ENCODE results near the gene CACNA1H.
"Not testable (repeated sequence)": the region's sequence is repeated elsewhere in the genome, so short reads cannot be mapped to it uniquely, and the experiment has no call there.

The CACNA1H gene

DNA sequence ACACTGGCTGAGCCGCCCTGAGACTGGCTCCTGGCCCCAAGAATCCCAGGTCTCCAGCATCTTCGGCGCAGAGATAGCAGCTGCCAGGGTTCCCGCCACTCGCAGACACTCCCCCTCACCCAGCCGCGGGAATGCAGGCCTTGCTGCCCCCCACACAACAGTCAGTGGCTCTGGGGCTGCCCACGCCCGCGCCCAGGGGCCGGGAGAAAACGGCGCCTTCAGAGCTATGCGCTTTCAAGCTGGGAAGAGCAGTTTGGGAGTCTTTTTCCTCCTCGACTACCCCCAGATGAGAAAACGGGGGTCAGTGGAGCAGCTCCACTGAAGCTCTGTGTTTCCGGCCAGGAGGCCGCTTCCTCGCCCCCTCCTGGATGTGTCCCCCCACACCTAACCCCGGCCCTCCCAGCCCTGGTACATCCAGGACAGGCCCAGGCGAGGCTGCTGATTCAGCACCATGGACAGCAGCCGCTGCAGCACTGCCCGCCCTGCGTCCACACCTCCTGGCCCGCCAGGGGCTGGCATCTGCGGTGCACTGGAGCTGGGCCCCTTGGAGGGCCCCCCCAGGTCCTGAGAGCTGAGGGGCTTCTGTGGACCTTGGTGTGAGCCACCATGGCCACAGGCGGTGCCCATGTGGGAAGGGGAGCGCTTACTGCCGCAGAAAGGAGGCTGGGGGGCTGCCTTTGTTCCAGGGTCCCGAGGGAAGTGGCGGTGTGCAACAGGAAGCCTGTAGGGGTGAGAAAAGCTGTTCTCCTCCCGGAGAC lies 35.7 kb downstream of the CACNA1H start:
- TF ChIP-seq, protein P1, sequence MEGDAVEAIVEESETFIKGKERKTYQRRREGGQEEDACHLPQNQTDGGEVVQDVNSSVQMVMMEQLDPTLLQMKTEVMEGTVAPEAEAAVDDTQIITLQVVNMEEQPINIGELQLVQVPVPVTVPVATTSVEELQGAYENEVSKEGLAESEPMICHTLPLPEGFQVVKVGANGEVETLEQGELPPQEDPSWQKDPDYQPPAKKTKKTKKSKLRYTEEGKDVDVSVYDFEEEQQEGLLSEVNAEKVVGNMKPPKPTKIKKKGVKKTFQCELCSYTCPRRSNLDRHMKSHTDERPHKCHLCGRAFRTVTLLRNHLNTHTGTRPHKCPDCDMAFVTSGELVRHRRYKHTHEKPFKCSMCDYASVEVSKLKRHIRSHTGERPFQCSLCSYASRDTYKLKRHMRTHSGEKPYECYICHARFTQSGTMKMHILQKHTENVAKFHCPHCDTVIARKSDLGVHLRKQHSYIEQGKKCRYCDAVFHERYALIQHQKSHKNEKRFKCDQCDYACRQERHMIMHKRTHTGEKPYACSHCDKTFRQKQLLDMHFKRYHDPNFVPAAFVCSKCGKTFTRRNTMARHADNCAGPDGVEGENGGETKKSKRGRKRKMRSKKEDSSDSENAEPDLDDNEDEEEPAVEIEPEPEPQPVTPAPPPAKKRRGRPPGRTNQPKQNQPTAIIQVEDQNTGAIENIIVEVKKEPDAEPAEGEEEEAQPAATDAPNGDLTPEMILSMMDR (IDR thresholded peaks at IDR 0.05; ENCODE audit: low read depth, low read length): no peak
- DNase-seq: no peak
- Histone ChIP-seq H3K36me3 (no peaks in the 10 kb centered on the region), H3K9me3 (no peaks in the 10 kb centered on the region; the same call in 1 of the 2 replicates), H3K4me1 (peaks cover 4% of the 10 kb centered on the region), H3K4me3 (ENCODE audit: low read depth, low read length) (no peak overlapping the region), H3K27me3 (no peaks in the 10 kb centered on the region)

DNA sequence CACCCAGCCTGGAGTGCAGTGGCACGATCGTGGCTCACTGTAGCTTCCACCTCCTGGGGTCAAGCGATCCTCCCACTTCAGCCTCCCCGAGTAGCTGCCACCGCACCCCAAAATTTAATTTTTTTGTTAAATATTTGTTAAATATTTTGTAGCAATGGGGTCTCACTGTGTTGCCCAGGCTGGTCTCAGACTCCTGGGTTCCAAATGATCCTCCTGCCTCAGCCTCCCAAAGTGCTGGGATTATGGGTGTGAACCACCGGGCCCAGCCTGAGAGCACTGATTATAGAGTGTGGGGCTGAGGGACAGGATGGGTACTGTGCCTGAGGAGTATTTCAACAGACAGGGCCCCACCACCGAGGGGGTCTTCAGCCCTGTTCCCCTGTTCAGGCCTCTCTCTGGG lies 36.5 kb downstream of the CACNA1H start:
- Histone ChIP-seq H3K27me3 (no peaks in the 10 kb centered on the region), H3K4me3 (ENCODE audit: low read depth, low read length) (no peak overlapping the region), H3K4me1 (peaks cover 2% of the 10 kb centered on the region; the same call in 1 of the 2 replicates), H3K9me3 (no peaks in the 10 kb centered on the region), H3K36me3 (no peaks in the 10 kb centered on the region)
- DNase-seq: no peak
- TF ChIP-seq, protein P1 (IDR thresholded peaks at IDR 0.05; ENCODE audit: low read depth, low read length): no peak

DNA sequence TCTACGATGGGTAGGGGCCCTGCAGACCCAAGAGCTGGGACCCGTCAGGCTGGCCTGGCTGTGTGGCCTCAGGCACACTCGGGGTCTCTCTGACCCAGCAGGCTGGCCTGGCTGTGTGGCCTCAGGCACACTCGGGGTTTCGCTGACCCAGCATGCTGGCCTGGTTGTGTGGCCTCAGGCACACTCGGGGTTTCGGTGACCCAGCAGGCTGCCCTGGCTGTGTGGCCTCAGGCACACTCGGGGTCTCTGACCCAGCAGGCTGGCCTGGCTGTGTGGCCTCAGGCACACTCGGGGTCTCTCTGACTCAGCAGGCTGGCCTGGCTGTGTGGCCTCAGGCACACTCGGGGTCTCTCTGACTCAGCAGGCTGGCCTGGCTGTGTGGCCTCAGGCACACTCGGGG lies 37.9 kb downstream of the CACNA1H start:
- not testable (repeated sequence) for DNase-seq; H3K27me3 ChIP-seq; H3K4me1 ChIP-seq; H3K4me3 ChIP-seq (ENCODE audit: low read depth, low read length); H3K9me3 ChIP-seq; H3K36me3 ChIP-seq

DNA sequence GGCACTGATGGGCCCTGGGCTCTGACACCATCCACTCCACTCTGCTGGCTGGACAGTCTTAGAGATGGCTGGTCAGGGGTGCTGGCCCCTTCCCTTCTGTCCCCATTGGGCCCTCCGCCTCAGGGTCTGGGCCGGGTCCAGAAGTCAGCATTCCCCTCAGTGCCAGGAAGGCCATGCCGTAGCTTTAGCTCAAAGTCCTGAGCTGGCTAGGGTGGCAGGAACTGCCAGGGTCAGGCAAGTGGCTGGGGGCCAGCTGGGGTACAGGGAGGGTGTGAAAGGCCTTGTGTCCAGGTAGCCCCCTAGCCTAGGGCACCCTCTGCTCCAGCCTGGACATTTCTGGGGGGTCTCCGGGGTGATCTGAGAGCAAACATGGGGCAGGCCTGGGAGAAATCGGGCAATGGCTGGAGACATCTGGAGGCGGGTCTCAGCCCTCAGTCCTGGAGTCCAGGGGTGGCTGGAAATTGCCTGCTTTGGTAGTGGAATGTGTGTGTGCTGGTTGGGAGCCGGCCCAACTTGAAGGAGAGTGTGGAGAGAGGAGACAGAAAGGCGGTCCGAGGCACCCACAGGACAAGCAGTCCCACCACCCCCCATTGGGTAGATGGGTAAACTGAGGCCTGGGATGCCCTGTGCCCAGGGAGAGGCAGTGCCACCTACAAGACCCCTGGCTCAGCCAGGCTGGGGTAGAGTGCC lies 39.6 kb downstream of the CACNA1H start:
- TF ChIP-seq, protein P1 (IDR thresholded peaks at IDR 0.05; ENCODE audit: low read depth, low read length): no peak
- H3K27me3 ChIP-seq: no peaks in the 10 kb centered on the region
- H3K36me3 ChIP-seq: no peaks in the 10 kb centered on the region
- H3K4me3 ChIP-seq (ENCODE audit: low read depth, low read length): no peak overlapping the region
- no peaks in the 10 kb centered on the region for H3K9me3 ChIP-seq
- DNase-seq: no peak
- H3K4me1 ChIP-seq: peaks cover 2% of the 10 kb centered on the region; the same call in 1 of the 2 replicates

DNA sequence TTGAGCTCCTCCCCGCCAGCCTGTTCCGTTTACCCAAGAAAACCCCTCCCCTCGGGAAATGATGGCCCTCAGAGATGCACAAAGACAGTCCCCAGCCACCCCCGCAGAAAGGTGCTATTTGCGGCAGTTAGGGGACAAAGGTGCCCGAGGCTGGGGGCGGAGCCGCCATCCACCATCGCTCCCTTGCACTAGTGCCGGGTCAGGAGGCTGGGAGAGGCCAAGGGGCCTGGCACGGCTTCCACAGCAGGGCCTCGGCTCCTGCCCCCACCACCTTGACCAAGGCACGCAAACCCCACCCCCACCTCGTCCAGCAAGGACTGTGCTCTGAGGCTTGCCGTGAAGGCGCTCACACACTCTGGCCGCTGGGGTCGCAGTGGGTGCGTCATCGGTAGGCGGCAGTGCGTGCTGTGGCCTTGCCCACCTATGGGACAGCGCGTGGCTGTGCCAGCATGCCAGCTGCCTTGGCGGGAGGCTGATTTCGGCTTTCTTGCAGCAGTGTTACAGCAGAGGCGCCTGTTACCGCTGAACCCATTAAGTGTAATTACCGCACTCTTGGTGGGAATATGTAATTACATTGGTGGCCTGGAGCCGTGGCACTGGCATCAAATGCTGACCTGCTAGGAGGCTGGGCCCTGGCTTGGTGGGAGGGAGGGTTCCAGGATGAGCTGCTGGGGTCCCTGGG lies 40.4 kb downstream of the CACNA1H start:
- TF ChIP-seq, protein P1 (IDR thresholded peaks at IDR 0.05; ENCODE audit: low read depth, low read length): peak; percentile 34
- Histone ChIP-seq H3K9me3 (no peaks in the 10 kb centered on the region), H3K4me1 (peaks cover 5% of the 10 kb centered on the region), H3K36me3 (no peaks in the 10 kb centered on the region), H3K4me3 (ENCODE audit: low read depth, low read length) (peak overlapping the region; percentile 37), H3K27me3 (no peaks in the 10 kb centered on the region)
- peak; percentile 81 for DNase-seq

DNA sequence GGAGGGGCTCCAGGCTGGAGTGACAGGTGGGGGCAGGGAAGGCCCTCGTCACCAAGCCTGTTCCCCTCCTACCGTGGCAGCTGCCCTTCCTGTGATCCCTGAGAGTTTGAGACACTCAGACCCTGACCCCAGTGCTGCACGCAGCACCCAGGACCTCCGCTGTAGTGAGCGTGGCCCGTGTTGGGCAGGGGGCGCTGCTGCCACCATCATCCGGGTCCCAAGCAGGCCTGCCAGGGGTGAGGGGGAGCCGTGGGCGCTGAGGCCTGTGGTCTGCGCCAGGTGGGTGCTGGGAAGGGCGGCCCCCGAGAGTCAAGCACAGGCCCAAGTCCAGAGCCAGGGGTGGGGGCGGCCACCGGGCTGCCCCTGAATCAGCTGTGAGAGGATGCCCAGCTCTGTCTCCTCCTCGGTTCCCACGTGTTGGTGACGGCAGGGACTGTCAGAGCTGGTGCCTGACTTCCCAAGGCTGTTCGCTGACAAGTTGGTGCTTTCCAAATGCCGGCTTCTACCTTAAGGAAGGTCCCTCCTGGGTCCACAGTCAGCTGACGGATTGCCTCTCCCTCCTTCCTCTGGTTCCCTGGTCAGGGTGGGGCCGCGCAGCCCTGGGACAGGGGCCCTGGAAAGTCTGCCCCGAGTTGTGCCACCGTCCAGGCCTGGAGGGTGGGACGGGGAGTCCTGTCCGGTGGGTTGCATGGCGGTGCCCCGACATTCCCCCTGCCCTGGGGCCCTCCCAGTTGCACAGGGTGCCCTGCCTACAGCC lies 41.1 kb downstream of the CACNA1H start:
- no peak for DNase-seq
- H3K27me3 ChIP-seq: no peaks in the 10 kb centered on the region; the same call in 1 of the 2 replicates
- H3K9me3 ChIP-seq: no peaks in the 10 kb centered on the region
- H3K4me1 ChIP-seq: peaks cover 8% of the 10 kb centered on the region
- TF ChIP-seq, protein P1 (IDR thresholded peaks at IDR 0.05; ENCODE audit: low read depth, low read length): no peak
- H3K4me3 ChIP-seq (ENCODE audit: low read depth, low read length): peak overlapping the region; percentile 37
- H3K36me3 ChIP-seq: no peaks in the 10 kb centered on the region

Measured in BE2C (cell line).